Calu3 (cell line): Measurements from ENCODE around the gene TRMT112. TPM values are rescaled to one million over a fixed set of nuclear protein-coding genes. Genes with fewer than 3 reads are reported as not detected.

Experiments
- BruUV-seq: library from RNA; stranded (reverse); fragments of 400-500 nt; replicated peaks from 2 replicates; lab custom pipeline; 2021; lab: Mats Ljungman, UMichigan
- CTCF ChIA-PET: fragments of 300-600 bp; sonication (Branson Sonifier 250); formaldehyde crosslinking; loops from one replicate; lab custom pipeline; 2022; ENCODE audit warnings: antibody characterized with exemption; lab: Charles Lee
- DNase-seq: peaks from one replicate; pipeline ENCODE4 v3.0.0; 2022
- H3K27ac Mint-ChIP-seq: one replicate; pipeline ENCODE4 v1.8.0; 2022; ENCODE audit warnings: mixed read lengths; ENCODE audit not compliant: unreplicated experiment
- H3K27me3 Mint-ChIP-seq: one replicate; pipeline ENCODE4 v1.8.0; 2022; ENCODE audit warnings: mixed read lengths; ENCODE audit not compliant: unreplicated experiment
- H3K36me3 Mint-ChIP-seq: one replicate; pipeline ENCODE4 v1.8.0; 2022; ENCODE audit warnings: mild to moderate bottlenecking, moderate library complexity, mixed read lengths; ENCODE audit not compliant: insufficient read depth, unreplicated experiment
- H3K4me1 Mint-ChIP-seq: one replicate; pipeline ENCODE4 v1.8.0; 2022; ENCODE audit warnings: mild to moderate bottlenecking, low read depth, mixed read lengths; ENCODE audit not compliant: unreplicated experiment
- H3K4me3 Mint-ChIP-seq: one replicate; pipeline ENCODE4 v1.8.0; 2022; ENCODE audit warnings: mild to moderate bottlenecking, low read depth, moderate library complexity, mixed read lengths; ENCODE audit not compliant: unreplicated experiment
- H3K9me3 Mint-ChIP-seq: one replicate; pipeline ENCODE4 v1.8.0; 2022; ENCODE audit warnings: low read depth, mixed read lengths; ENCODE audit not compliant: unreplicated experiment
- CTCF ChIP-seq: fragments of 200-600 bp; IDR thresholded peaks from one replicate; pipeline ENCODE4 v1.8.0; 2022; ENCODE audit warnings: antibody characterized with exemption; ENCODE audit not compliant: unreplicated experiment
- intact Hi-C: fragments of 100-400 bp; cut with micrococcal nuclease; formaldehyde crosslinking; loops from one replicate; pipeline ENCODE4 v1.10.0; 2022; ENCODE audit not compliant: unreplicated experiment
- total RNA-seq: library from RNA; stranded (reverse); gene quantifications from 2 replicates; pipeline ENCODE4 v1.2.3, GENCODE V29; 2022

Gene TRMT112
- total RNA-seq, 1 experiment from 2014 or later: 197 TPM

GRCh38 chr11:64343767-64344559 lies 26.6 kb upstream of the TRMT112 start:
- H3K27ac Mint-ChIP-seq: no peak overlapping the region
- H3K4me1 Mint-ChIP-seq: peaks cover 9% of the 10 kb centered on the region
- no peak overlapping the region for H3K4me3 Mint-ChIP-seq
- no TSS peak for BruUV-seq
- peak; percentile 54 for DNase-seq
- intact Hi-C loops: no loop called here
- CTCF ChIA-PET: interaction anchor here (0.8 to 2.3 kb wide), 2 partner anchors 11 to 38 kb away, joined by 3 to 22 read pairs; partner anchors contain the start of gene ESRRA
- peak; percentile 27 for TF ChIP-seq CTCF
- no peaks in the 10 kb centered on the region for H3K27me3 Mint-ChIP-seq
- no peaks in the 10 kb centered on the region for H3K36me3 Mint-ChIP-seq
- H3K9me3 Mint-ChIP-seq: no peaks in the 10 kb centered on the region

- BruUV-seq: no TSS peak
- no peaks in the 10 kb centered on the region for H3K9me3 Mint-ChIP-seq
- H3K36me3 Mint-ChIP-seq: no peaks in the 10 kb centered on the region
- H3K4me1 Mint-ChIP-seq: peaks cover 9% of the 10 kb centered on the region
- DNase-seq: no peak
- TF ChIP-seq CTCF: no peak
- H3K27ac Mint-ChIP-seq: no peak overlapping the region
- peak overlapping the region; percentile 52 for H3K4me3 Mint-ChIP-seq
- H3K27me3 Mint-ChIP-seq: no peaks in the 10 kb centered on the region
- intact Hi-C loops: no loop called here
- CTCF ChIA-PET: interaction anchor here (0.8 to 2.3 kb wide), 6 partner anchors 9 to 106 kb away, joined by 3 to 27 read pairs (median 8); partner anchors contain the start of genes PRDX5 and TRMT112
These were observed 25.7 kb upstream of the TRMT112 start for GRCh38 chr11:64342869-64343745.

GRCh38 chr11:64341851-64342791 lies 24.8 kb upstream of the TRMT112 start:
- Mint-ChIP-seq H3K27me3 (no peaks in the 10 kb centered on the region), H3K27ac (no peak overlapping the region), H3K9me3 (no peaks in the 10 kb centered on the region), H3K36me3 (no peaks in the 10 kb centered on the region), H3K4me3 (peak overlapping the region; percentile 52), H3K4me1 (peaks cover 3% of the 10 kb centered on the region)
- no TSS peak for BruUV-seq
- DNase-seq: peak; percentile 96
- TF ChIP-seq CTCF: peak; percentile 36
- intact Hi-C loops: no loop called here
- CTCF ChIA-PET: interaction anchor here (0.8 to 2.3 kb wide), 6 partner anchors 10 to 107 kb away, joined by 3 to 27 read pairs (median 8); partner anchors contain the start of genes PRDX5 and TRMT112
